ENCODE results near the gene NEUROD1.

The NEUROD1 gene

GRCh38 chr2:181646415-181646987 is 33.8 kb downstream of the NEUROD1 start:
- TF ChIP-seq CTCF (IDR thresholded peaks at IDR 0.05; ENCODE audit: control extremely low read depth, extremely low read depth, low read depth, missing control alignments) = no peak
- no peak for DNase-seq (ENCODE audit: extremely low spot score)
- CTCF ChIA-PET = interaction anchor here (0.8 to 2.0 kb wide), 7 partner anchors 9 to 76 kb away, joined by 3 to 6 read pairs (median 3); no protein-coding TSS in a partner anchor
- POLR2A ChIA-PET = no interaction called here

- TF ChIP-seq CTCF (IDR thresholded peaks at IDR 0.05; ENCODE audit: control extremely low read depth, extremely low read depth, low read depth, missing control alignments) = no peak
- DNase-seq (ENCODE audit: extremely low spot score) = no peak
- POLR2A ChIA-PET = no interaction called here
- CTCF ChIA-PET = interaction anchor here (1.4 to 2.4 kb wide), 4 partner anchors 12 to 72 kb away, joined by 3 to 8 read pairs (median 5); no protein-coding TSS in a partner anchor
Measured at GRCh38 chr2:181643151-181643550, 37.2 kb downstream of the NEUROD1 start.

- ChIA-PET POLR2A (no interaction called here), CTCF (interaction anchor here (1.2 to 2.4 kb wide), 5 partner anchors 9 to 74 kb away, joined by 3 to 8 read pairs (median 5); no protein-coding TSS in a partner anchor)
- TF ChIP-seq CTCF (IDR thresholded peaks at IDR 0.05; ENCODE audit: control extremely low read depth, extremely low read depth, low read depth, missing control alignments) = no peak
- no peak for DNase-seq (ENCODE audit: extremely low spot score)
Measured at GRCh38 chr2:181642086-181642485, 38.2 kb downstream of the NEUROD1 start.

GRCh38 chr2:181639686-181640085 is 40.6 kb downstream of the NEUROD1 start:
- ChIA-PET POLR2A (no interaction called here), CTCF (interaction anchor here (1.1 kb wide), 1 partner anchor 8 kb away, joined by 3 read pairs; no protein-coding TSS in a partner anchor)
- no peak for TF ChIP-seq CTCF (IDR thresholded peaks at IDR 0.05; ENCODE audit: control extremely low read depth, extremely low read depth, low read depth, missing control alignments)
- DNase-seq (ENCODE audit: extremely low spot score) = no peak

GRCh38 chr2:181632733-181633401 is 47.5 kb downstream of the NEUROD1 start:
- DNase-seq (ENCODE audit: extremely low spot score) = no peak
- CTCF ChIA-PET = interaction anchor here (0.7 to 1.5 kb wide), 6 partner anchors 9 to 528 kb away, joined by 3 to 5 read pairs (median 4); no protein-coding TSS in a partner anchor
- POLR2A ChIA-PET = interaction anchor here (0.5 kb wide), 1 partner anchor 115 kb away, joined by 4 read pairs; no protein-coding TSS in a partner anchor
- no peak for TF ChIP-seq CTCF (IDR thresholded peaks at IDR 0.05; ENCODE audit: control extremely low read depth, extremely low read depth, low read depth, missing control alignments)

GRCh38 chr2:181628590-181629585 is 51.4 kb downstream of the NEUROD1 start:
- DNase-seq (ENCODE audit: extremely low spot score) = no peak
- ChIA-PET POLR2A (no interaction called here), CTCF (interaction anchor here (1.0 to 1.3 kb wide), 3 partner anchors 15 to 85 kb away, joined by 3 to 4 read pairs (median 3); no protein-coding TSS in a partner anchor)
- no peak for TF ChIP-seq CTCF (IDR thresholded peaks at IDR 0.05; ENCODE audit: control extremely low read depth, extremely low read depth, low read depth, missing control alignments)

All from GM10248 (cell line).